CD4-positive, alpha-beta T cell (primary cell): ENCODE measurements around the gene HELZ2. TPM values are rescaled to one million over a fixed set of nuclear protein-coding genes. Genes with fewer than 3 reads are reported as not detected.

Experiments used
- ATAC-seq: fragments of 200-7000 bp; cut with Tn5 transposase; one replicate; pipeline ENCODE4 v1.10.0; 2022; ENCODE audit warnings: mild to moderate bottlenecking; ENCODE audit not compliant: poor library complexity
- CTCF ChIA-PET: fragments of 350-600 bp; sonication (Branson Sonifier 250); formaldehyde crosslinking; loops from one replicate; lab custom pipeline; 2021; ENCODE audit warnings: antibody characterized with exemption, inconsistent platforms; lab: Charles Lee
- POLR2A ChIA-PET: fragments of 350-600 bp; sonication (Branson Sonifier 250); formaldehyde crosslinking; loops from one replicate; lab custom pipeline; 2021; ENCODE audit warnings: antibody characterized with exemption, inconsistent platforms; lab: Charles Lee
- DNase-seq, 14 experiments: peaks; one replicate each; pipeline ENCODE4 v3.0.0-alpha.2; 2013 to 2020; ENCODE audit warnings: mixed read lengths in 2 of 14
- H3K27ac ChIP-seq, 2 donors: one replicate each; pipeline versions ENCODE4 v1.5.1 to v1.7.0; 2013; ENCODE audit warnings: low read length in 2 of 2, low read depth in 1 of 2, mild to moderate bottlenecking in 1 of 2
- H3K27me3 ChIP-seq, 2 experiments: 1 replicate in 1 of 2; 2 replicates in 1 of 2; pipeline versions ENCODE4 v1.6.1 to v1.7.0; 2013; ENCODE audit warnings: low read length in 2 of 2, control low read depth in 1 of 2, mild to moderate bottlenecking in 1 of 2, moderate library complexity in 1 of 2; ENCODE audit not compliant: insufficient read depth in 2 of 2, control insufficient read depth in 1 of 2
- H3K36me3 ChIP-seq: one replicate; pipeline ENCODE4 v1.6.1; 2013; ENCODE audit warnings: low read length, control low read depth; ENCODE audit not compliant: insufficient read depth
- H3K4me1 ChIP-seq: one replicate; pipeline ENCODE4 v1.6.1; 2013; ENCODE audit warnings: low read length, control low read depth; ENCODE audit not compliant: insufficient read depth
- H3K4me3 ChIP-seq: one replicate; pipeline ENCODE4 v1.5.1; 2013; ENCODE audit warnings: mild to moderate bottlenecking, low read length, moderate library complexity
- H3K9me3 ChIP-seq, 2 experiments: 1 replicate in 1 of 2; 2 replicates in 1 of 2; pipeline versions ENCODE4 v1.6.1 to v1.7.0; 2013; ENCODE audit warnings: low read length in 2 of 2, mild to moderate bottlenecking in 2 of 2, control low read depth in 1 of 2, moderate library complexity in 1 of 2; ENCODE audit not compliant: control insufficient read depth in 1 of 2, insufficient read depth in 1 of 2
- H3K27ac Mint-ChIP-seq: one replicate; pipeline ENCODE4 v1.8.0; 2020; ENCODE audit warnings: mixed read lengths
- H3K27me3 Mint-ChIP-seq: one replicate; pipeline ENCODE4 v1.8.0; 2021; ENCODE audit warnings: mixed read lengths
- H3K36me3 Mint-ChIP-seq: one replicate; pipeline ENCODE4 v1.8.0; 2021; ENCODE audit warnings: low read depth, mixed read lengths
- H3K4me1 Mint-ChIP-seq: one replicate; pipeline ENCODE4 v1.8.0; 2021; ENCODE audit warnings: low read depth, mixed read lengths
- H3K4me3 Mint-ChIP-seq: one replicate; pipeline ENCODE4 v1.8.0; 2020; ENCODE audit warnings: mild to moderate bottlenecking, mixed read lengths
- H3K9me3 Mint-ChIP-seq: one replicate; pipeline ENCODE4 v1.8.0; 2020; ENCODE audit warnings: mixed read lengths
- CTCF ChIP-seq: fragments of 200-600 bp; IDR thresholded peaks from one replicate; pipeline ENCODE4 v1.8.0; 2022; ENCODE audit warnings: antibody characterized with exemption, mild to moderate bottlenecking
- intact Hi-C, 2 experiments: fragments of 100-400 bp; cut with DNase I in 1 of 2; cut with micrococcal nuclease in 1 of 2; formaldehyde crosslinking; loops; one replicate each; pipeline versions ENCODE4 v1.15.1 to v1.9.0; 2023 to 2025; cut with DNase I, micrococcal nuclease
- total RNA-seq, 174 experiments: library from RNA in 2 of 174; stranded (reverse) in 2 of 174; gene quantifications; one replicate each; pipeline ENCODE4 v1.2.3 and lab custom pipeline; 2021 to 2026

HELZ2 gene
- total RNA-seq, 2 experiments from 2014 or later, result 57.7 to 59.6 TPM

- H3K27me3 ChIP-seq, result no peaks in the 10 kb centered on the region
- DNase-seq (no peak), ATAC-seq (no peak)
- H3K36me3 ChIP-seq, result peaks cover 28% of the 10 kb centered on the region
- Mint-ChIP-seq H3K4me1 (peaks cover 23% of the 10 kb centered on the region), H3K4me3 (no peak overlapping the region), H3K36me3 (peaks cover 37% of the 10 kb centered on the region), H3K9me3 (no peaks in the 10 kb centered on the region), H3K27me3 (no peaks in the 10 kb centered on the region), H3K27ac (no peak overlapping the region)
- peaks cover 18% of the 10 kb centered on the region for H3K4me1 ChIP-seq
- H3K4me3 ChIP-seq, result no peak overlapping the region
- no peak overlapping the region for H3K27ac ChIP-seq
- ChIA-PET POLR2A (interaction anchor here (1.0 kb wide), 1 partner anchor 19 kb away, joined by 4 read pairs; no protein-coding TSS in a partner anchor), CTCF (no interaction called here)
- no peaks in the 10 kb centered on the region for H3K9me3 ChIP-seq
- intact Hi-C loops, result no loop called here
- TF ChIP-seq CTCF, result no peak
These were observed 13.2 kb upstream of the HELZ2 start for GRCh38 chr20:63587256-63587655.

- H3K27ac Mint-ChIP-seq, result no peak overlapping the region
- H3K36me3 Mint-ChIP-seq, result peaks cover 32% of the 10 kb centered on the region
- H3K36me3 ChIP-seq, result peaks cover 24% of the 10 kb centered on the region
- no peaks in the 10 kb centered on the region for H3K27me3 ChIP-seq
- H3K4me3 ChIP-seq, result no peak overlapping the region
- H3K4me1 ChIP-seq, result peaks cover 18% of the 10 kb centered on the region
- no peak for ATAC-seq
- ChIA-PET CTCF (no interaction called here), POLR2A (no interaction called here)
- H3K9me3 Mint-ChIP-seq, result no peaks in the 10 kb centered on the region
- DNase-seq, result no peak
- H3K9me3 ChIP-seq, result no peaks in the 10 kb centered on the region
- TF ChIP-seq CTCF, result no peak
- H3K27ac ChIP-seq, result no peak overlapping the region
- H3K27me3 Mint-ChIP-seq, result no peaks in the 10 kb centered on the region
- intact Hi-C loops, result no loop called here
- H3K4me3 Mint-ChIP-seq, result no peak overlapping the region
- H3K4me1 Mint-ChIP-seq, result peaks cover 23% of the 10 kb centered on the region
These were observed 12.8 kb upstream of the HELZ2 start for GRCh38 chr20:63586797-63587196.

- Histone ChIP-seq H3K4me3 (no peak overlapping the region), H3K9me3 (no peaks in the 10 kb centered on the region), H3K27ac (no peak overlapping the region), H3K36me3 (peaks cover 15% of the 10 kb centered on the region), H3K4me1 (peaks cover 22% of the 10 kb centered on the region), H3K27me3 (no peaks in the 10 kb centered on the region)
- Mint-ChIP-seq H3K4me1 (peaks cover 25% of the 10 kb centered on the region), H3K27ac (no peak overlapping the region), H3K36me3 (peaks cover 23% of the 10 kb centered on the region), H3K9me3 (no peaks in the 10 kb centered on the region), H3K4me3 (no peak overlapping the region), H3K27me3 (no peaks in the 10 kb centered on the region)
- no peak for DNase-seq
- intact Hi-C loops, result no loop called here
- CTCF ChIA-PET, result no interaction called here
- POLR2A ChIA-PET, result no interaction called here
- TF ChIP-seq CTCF, result no peak
- no peak for ATAC-seq
These were observed 11.9 kb upstream of the HELZ2 start for GRCh38 chr20:63585616-63586565.
